ENCODE results near the gene RPH3AL.

- TF ChIP-seq CTCF (IDR thresholded peaks at IDR 0.05) (no peak), POLR2A (IDR thresholded peaks at IDR 0.05) (no peak), EP300 (IDR thresholded peaks at IDR 0.05) (no peak)
Measured at GRCh38 chr17:200586-200985, 152.0 kb downstream of the RPH3AL start.

All from ovary (tissue), 3 donors.